ENCODE data around the gene TEAD1.

- TF ChIP-seq POLR2A (IDR thresholded peaks at IDR 0.05) (no peak), CTCF (IDR thresholded peaks at IDR 0.05 in 4 of 5, conservative IDR thresholded peaks at IDR 0.05 in 1 of 5) (no peak)
These were observed 277.2 kb downstream of the TEAD1 start for GRCh38 chr11:12951376-12951775.

All from gastrocnemius medialis (tissue), 4 donors.